Left ventricle myocardium inferior (tissue), 1 donor: ENCODE measurements around the gene USP9Y. TPM values are rescaled to one million over a fixed set of nuclear protein-coding genes. Genes with fewer than 3 reads are reported as not detected.
A peak's percentile ranks its signal among the peaks of the same experiment; 100 is the strongest.
"Not testable (repeated sequence)": the region's sequence is repeated elsewhere in the genome, so short reads cannot be mapped to it uniquely, and the experiment has no call there.

Source experiments
- DNase-seq: peaks from one replicate; pipeline ENCODE4 v3.0.0-alpha.2; 2020
- H3K27ac ChIP-seq: fragments of 200-600 bp; replicated peaks from 2 replicates; pipeline ENCODE4 v1.8.0; 2021
- H3K27me3 ChIP-seq: fragments of 200-600 bp; 2 replicates; pipeline ENCODE4 v1.8.0; 2021; ENCODE audit warnings: low read depth
- H3K36me3 ChIP-seq: fragments of 200-600 bp; 2 replicates; pipeline ENCODE4 v1.8.0; 2021
- H3K4me1 ChIP-seq: fragments of 200-600 bp; 2 replicates; pipeline ENCODE4 v1.8.0; 2021
- H3K4me3 ChIP-seq: fragments of 200-600 bp; 2 replicates; pipeline ENCODE4 v1.8.0; 2021; ENCODE audit warnings: mild to moderate bottlenecking, moderate library complexity
- H3K9me3 ChIP-seq: fragments of 200-600 bp; replicated peaks from 2 replicates; pipeline ENCODE4 v1.8.0; 2021
- intact Hi-C: fragments of 100-400 bp; cut with micrococcal nuclease; formaldehyde crosslinking; loops from one replicate; pipeline ENCODE4 v1.11.0; 2022
- long read RNA-seq: library from polyadenylated mRNA; unstranded; transcript quantifications from one replicate; pipeline ENCODE4 v2.0.0, GENCODE V29; 2021
- total RNA-seq: library from RNA; stranded (reverse); fragmentation: NEBNext Ultra II Directional; extraction: Animal tissue kit (Norgen Biotek cat#: 25700); gene quantifications from one replicate; pipeline ENCODE4 v1.2.1, GENCODE V29; 2021
- TF ChIP-seq, protein P1 (sequence below): fragments of 200-600 bp; IDR thresholded peaks from 2 replicates; pipeline ENCODE4 v1.8.0; 2021; ENCODE audit warnings: antibody characterized with exemption, mild to moderate bottlenecking, borderline replicate concordance
- donor health status: DM: no; HTN: yes; CAD: no; lungs with severe emphysema.

The USP9Y gene
- 25.4 TPM for total RNA-seq
- long read RNA-seq, partial matches to known transcripts: 3 of 7 reads
- long read RNA-seq, other reads (novel, unspliced or antisense): 4 of 7 reads

DNA sequence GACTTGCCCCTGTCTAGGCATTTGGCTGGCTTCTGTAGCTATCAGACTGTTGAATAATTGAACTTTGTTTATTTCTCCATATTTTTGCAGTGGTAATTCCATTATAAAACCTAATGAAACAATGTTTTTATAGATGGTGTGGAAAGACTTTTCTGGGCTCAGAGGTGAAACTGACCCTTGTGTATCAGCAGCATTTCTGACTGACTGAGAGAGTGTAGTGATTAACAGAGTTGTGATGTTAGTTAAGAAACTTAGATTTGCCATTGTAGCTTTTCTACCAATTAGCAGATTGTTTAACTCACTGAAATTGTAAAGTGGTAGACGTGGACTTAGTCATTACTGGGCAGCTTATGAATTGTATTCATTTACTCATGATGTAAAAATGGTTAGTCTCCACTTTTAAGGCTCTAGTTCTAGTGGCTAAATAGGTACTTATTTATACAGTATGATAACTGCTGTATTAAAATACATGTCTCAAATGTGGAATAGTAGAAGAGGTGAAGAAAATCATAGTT is at the start of gene USP9Y:
Gene USP9Y (plus strand): TSS at position 51 of the 515 bp plus-strand sequence. CDS start 8,217 bp downstream, outside the sequence.
- H3K9me3 ChIP-seq: peaks cover 19% of the 10 kb centered on the region
- DNase-seq: no peak
- H3K36me3 ChIP-seq: peaks cover 26% of the 10 kb centered on the region
- TF ChIP-seq, protein P1, sequence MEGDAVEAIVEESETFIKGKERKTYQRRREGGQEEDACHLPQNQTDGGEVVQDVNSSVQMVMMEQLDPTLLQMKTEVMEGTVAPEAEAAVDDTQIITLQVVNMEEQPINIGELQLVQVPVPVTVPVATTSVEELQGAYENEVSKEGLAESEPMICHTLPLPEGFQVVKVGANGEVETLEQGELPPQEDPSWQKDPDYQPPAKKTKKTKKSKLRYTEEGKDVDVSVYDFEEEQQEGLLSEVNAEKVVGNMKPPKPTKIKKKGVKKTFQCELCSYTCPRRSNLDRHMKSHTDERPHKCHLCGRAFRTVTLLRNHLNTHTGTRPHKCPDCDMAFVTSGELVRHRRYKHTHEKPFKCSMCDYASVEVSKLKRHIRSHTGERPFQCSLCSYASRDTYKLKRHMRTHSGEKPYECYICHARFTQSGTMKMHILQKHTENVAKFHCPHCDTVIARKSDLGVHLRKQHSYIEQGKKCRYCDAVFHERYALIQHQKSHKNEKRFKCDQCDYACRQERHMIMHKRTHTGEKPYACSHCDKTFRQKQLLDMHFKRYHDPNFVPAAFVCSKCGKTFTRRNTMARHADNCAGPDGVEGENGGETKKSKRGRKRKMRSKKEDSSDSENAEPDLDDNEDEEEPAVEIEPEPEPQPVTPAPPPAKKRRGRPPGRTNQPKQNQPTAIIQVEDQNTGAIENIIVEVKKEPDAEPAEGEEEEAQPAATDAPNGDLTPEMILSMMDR: no peak
- peak within 1 kb of the TSS; percentile 56 for H3K27ac ChIP-seq
- no peak within 1 kb of the TSS for H3K4me3 ChIP-seq
- intact Hi-C loops: no loop called here
- no peaks in the 10 kb centered on the region for H3K4me1 ChIP-seq
- H3K27me3 ChIP-seq: no peaks in the 10 kb centered on the region

DNA sequence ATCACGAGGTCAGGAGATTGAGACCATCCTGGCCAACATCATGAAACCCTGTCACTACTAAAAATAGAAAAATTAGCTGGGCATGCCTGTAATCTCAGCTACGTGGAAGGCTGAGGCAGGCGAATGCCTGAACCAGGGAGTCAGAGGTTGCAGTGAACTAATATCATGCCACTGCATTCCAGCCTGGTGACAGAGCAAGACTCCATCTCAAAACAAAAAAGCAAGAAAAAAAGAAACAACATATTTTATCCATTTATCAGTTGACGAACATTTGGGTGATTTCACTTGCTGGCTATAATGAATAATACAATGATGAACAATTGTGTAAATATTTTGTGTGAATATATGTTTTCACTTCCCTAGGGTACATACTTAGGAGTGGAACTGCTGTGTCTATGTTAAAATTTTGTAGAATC is 49.4 kb upstream of the USP9Y start:
- intact Hi-C loops: no loop called here
- Histone ChIP-seq H3K4me3 (no peak overlapping the region), H3K4me1 (no peaks in the 10 kb centered on the region), H3K9me3 (no peaks in the 10 kb centered on the region), H3K36me3 (no peaks in the 10 kb centered on the region), H3K27ac (peak overlapping the region; percentile 46), H3K27me3 (no peaks in the 10 kb centered on the region)
- DNase-seq: no peak
- TF ChIP-seq, protein P1: no peak

GRCh38 chrY:12661745-12662681 is 39.0 kb upstream of the USP9Y start:
- TF ChIP-seq, protein P1: no peak
- intact Hi-C loops: no loop called here

DNA sequence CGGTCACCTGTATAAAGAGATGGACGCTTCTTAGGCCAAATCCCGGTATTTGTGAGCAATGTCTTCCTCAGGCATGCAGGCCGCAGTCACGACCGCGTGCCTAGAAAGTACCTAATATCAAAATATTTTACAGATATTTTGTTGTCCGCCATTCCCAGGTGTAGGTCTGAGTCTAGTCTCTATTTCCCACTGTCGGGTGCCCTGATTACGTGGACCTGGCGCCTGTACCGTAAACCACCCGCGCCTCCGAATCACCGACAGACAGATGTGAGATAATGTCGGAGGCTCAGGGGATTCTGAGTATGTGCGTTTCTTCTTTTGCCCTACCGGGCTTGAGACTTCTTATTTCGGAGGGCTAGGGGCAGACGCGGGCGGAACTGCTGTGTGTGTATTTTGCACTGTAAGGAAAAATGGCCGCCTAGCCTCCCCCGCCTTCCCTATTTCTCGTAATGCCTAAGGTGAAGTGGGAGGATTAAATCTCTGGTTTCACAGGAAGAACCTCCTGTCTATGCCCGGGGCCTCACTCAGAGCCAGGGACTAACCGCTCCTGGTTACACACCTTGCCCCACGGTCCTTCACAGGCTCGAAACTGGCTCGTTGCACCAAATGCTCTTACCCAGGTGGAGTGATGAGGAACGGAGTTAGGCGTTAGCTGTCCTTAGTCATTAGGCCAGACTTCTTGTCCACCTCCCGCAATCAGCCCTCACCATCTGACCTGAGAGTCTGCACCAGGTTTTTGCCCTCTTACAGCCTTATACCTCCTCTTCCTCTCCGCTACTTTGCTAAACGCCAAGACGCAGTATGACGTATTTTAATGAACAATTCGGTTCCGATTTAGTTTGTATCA is 38.1 kb upstream of the USP9Y start:
- peak overlapping the region; percentile 77 for H3K4me3 ChIP-seq
- H3K9me3 ChIP-seq: no peaks in the 10 kb centered on the region
- H3K27ac ChIP-seq: peak overlapping the region; percentile 84
- DNase-seq: peak; percentile 20
- peaks cover 5% of the 10 kb centered on the region for H3K4me1 ChIP-seq
- TF ChIP-seq, protein P1: no peak
- H3K36me3 ChIP-seq: no peaks in the 10 kb centered on the region
- no peaks in the 10 kb centered on the region for H3K27me3 ChIP-seq
- intact Hi-C loops: no loop called here

More at GRCh38 chrY:12661745-12662681, 39.0 kb upstream of the USP9Y start:
- H3K27me3 ChIP-seq: no peaks in the 10 kb centered on the region
- H3K36me3 ChIP-seq: no peaks in the 10 kb centered on the region
- H3K9me3 ChIP-seq: no peaks in the 10 kb centered on the region
- DNase-seq: peak; percentile 82
- H3K4me1 ChIP-seq: peaks cover 5% of the 10 kb centered on the region
- H3K27ac ChIP-seq: peak overlapping the region; percentile 84
- H3K4me3 ChIP-seq: peak overlapping the region; percentile 77

GRCh38 chrY:12663845-12664244 is 37.2 kb upstream of the USP9Y start:
- H3K9me3 ChIP-seq, H3K4me1 ChIP-seq, H3K36me3 ChIP-seq, H3K27me3 ChIP-seq, DNase-seq, intact Hi-C loops: not testable (repeated sequence)
- Histone ChIP-seq H3K27ac (peak overlapping the region; percentile 84), H3K4me3 (peak overlapping the region; percentile 77)
